ENCODE data around the gene BEAN1. TPM values are rescaled to one million over a fixed set of nuclear protein-coding genes. Genes with fewer than 3 reads are reported as not detected.

BEAN1 gene
- polyA plus RNA-seq, 1 of the 3 experiments (the other 2 are of a cell fraction) = 0.07 TPM

- TF ChIP-seq USF2 (IDR thresholded peaks at IDR 0.05; ENCODE audit: borderline replicate concordance, low read depth, low read length) (no peak), EP300 (IDR thresholded peaks at IDR 0.05; ENCODE audit: borderline replicate concordance in 1 of 2, low read depth in 1 of 2, low read length in 1 of 2) (no peak), USF1 (IDR thresholded peaks at IDR 0.05; ENCODE audit: borderline replicate concordance, low read depth) (no peak), POLR2AphosphoS5 (IDR thresholded peaks at IDR 0.05; ENCODE audit: low read depth, low read length) (no peak), CTCF (IDR thresholded peaks at IDR 0.05) (peak; percentile 84), SMC3 (IDR thresholded peaks at IDR 0.05; ENCODE audit: low read depth, low read length) (peak; percentile 86), FOXM1 (IDR thresholded peaks at IDR 0.05; ENCODE audit: low read depth) (no peak), TCF12 (IDR thresholded peaks at IDR 0.05) (no peak)
Measured at GRCh38 chr16:66406534-66407221, 20.4 kb upstream of the BEAN1 start (continued).

GRCh38 chr16:66408163-66409048, 18.7 kb upstream of the BEAN1 start:
- H3K27me3 ChIP-seq (ENCODE audit: insufficient read depth) = no peaks in the 10 kb centered on the region
- H2AFZ ChIP-seq (ENCODE audit: low read depth) = peak overlapping the region; percentile 96
- peak overlapping the region; percentile 67 for H3K9ac ChIP-seq
- H3K79me2 ChIP-seq (ENCODE audit: insufficient read depth) = no peaks in the 10 kb centered on the region
- H3K27ac ChIP-seq (ENCODE audit: low read depth in 2 of 2, low read length in 1 of 2) = peak overlapping the region; percentile 85 to 89
- H4K20me1 ChIP-seq (ENCODE audit: insufficient read depth) = no peaks in the 10 kb centered on the region
- peaks cover 0 to 5% of the 10 kb centered on the region in 2 experiments for H3K36me3 ChIP-seq (replicated peaks in 1 of 2; ENCODE audit: control insufficient read depth in 1 of 2, insufficient read depth in 2 of 2, low read length in 1 of 2)
- POLR2A ChIA-PET = no interaction called here
- DNase-seq = peak; percentile 49
- peaks cover 6 to 15% of the 10 kb centered on the region in 2 experiments; a peak in 3 of 4 replicates for H3K4me1 ChIP-seq (ENCODE audit: control insufficient read depth in 1 of 2, insufficient read depth in 2 of 2, low read depth in 1 of 2, low read length in 1 of 2)
- CTCF ChIA-PET = interaction anchor here (0.6 to 15.6 kb wide), 7 partner anchors 17 to 688 kb away, joined by 3 to 299 read pairs (median 7); no protein-coding TSS in a partner anchor
- H3K9me3 ChIP-seq = no peaks in the 10 kb centered on the region
- peaks cover 16% of the 10 kb centered on the region for H3F3A ChIP-seq (replicated peaks; ENCODE audit: insufficient read depth)
- H3K4me3 ChIP-seq (ENCODE audit: low read depth in 2 of 2, low read length in 1 of 2) = peak overlapping the region; percentile 32 to 41; a peak in 2 of 4 replicates
- no peaks in the 10 kb centered on the region for H3K9me2 ChIP-seq
- H3K4me2 ChIP-seq = peak overlapping the region; percentile 76
- WGBS (ENCODE audit: low lambda C conversion rate) = 37% methylated on average over 4 of the region's 5 CpGs
- no peak for TF ChIP-seq SMC3 (IDR thresholded peaks at IDR 0.05; ENCODE audit: low read depth, low read length)
- no peak for TF ChIP-seq USF1 (IDR thresholded peaks at IDR 0.05; ENCODE audit: borderline replicate concordance, low read depth)
- TF ChIP-seq SIN3A (IDR thresholded peaks at IDR 0.05; ENCODE audit: borderline replicate concordance, low read depth, low read length) = no peak
- TF ChIP-seq GABPA (IDR thresholded peaks at IDR 0.05; ENCODE audit: low read depth) = peak; percentile 76
- peak; percentile 44; the same call in 1 of the 2 replicates for TF ChIP-seq FOSL2 (IDR thresholded peaks at IDR 0.05; ENCODE audit: borderline replicate concordance, low read depth)
- TF ChIP-seq CHD2 (IDR thresholded peaks at IDR 0.05; ENCODE audit: low read length, partially characterized antibody) = no peak
- no peak for TF ChIP-seq FOXJ3 (CRISPR knock-in tag; IDR thresholded peaks at IDR 0.05)
- no peak for TF ChIP-seq YY1 (IDR thresholded peaks at IDR 0.05; ENCODE audit: low read depth)
- no peak for TF ChIP-seq NRF1 (IDR thresholded peaks at IDR 0.05; ENCODE audit: low read depth, low read length)
- TF ChIP-seq NFIC (IDR thresholded peaks at IDR 0.05; ENCODE audit: borderline replicate concordance) = no peak
- no peak for TF ChIP-seq ZBTB33 (IDR thresholded peaks at IDR 0.05; ENCODE audit: borderline replicate concordance, low read depth)
- peak; percentile 57 for TF ChIP-seq TCF12 (IDR thresholded peaks at IDR 0.05)

Measured in SK-N-SH (cell line).